ENCODE measurements around the gene IGFL2. TPM values are rescaled to one million over a fixed set of nuclear protein-coding genes. Genes with fewer than 3 reads are reported as not detected.

Gene IGFL2
- total RNA-seq, 1 donor from 2014 or later: not detected

- H3K9ac ChIP-seq: no peak overlapping the region
Observed at GRCh38 chr19:46173886-46174480, 25.9 kb downstream of the IGFL2 start.

GRCh38 chr19:46176116-46176860 lies 28.2 kb downstream of the IGFL2 start:
- Histone ChIP-seq H3K4me2 (no peak overlapping the region), H4K20me1 (ENCODE audit: low read depth) (no peaks in the 10 kb centered on the region), H3K4me3 (no peak overlapping the region), H2AFZ (replicated peaks) (no peak overlapping the region), H3F3A (ENCODE audit: low read depth) (no peaks in the 10 kb centered on the region), H3K36me3 (no peaks in the 10 kb centered on the region), H3K9me3 (ENCODE audit: low read depth) (no peaks in the 10 kb centered on the region), H3K79me2 (ENCODE audit: low read depth) (no peaks in the 10 kb centered on the region), H3K27ac (no peak overlapping the region), H3K9ac (no peak overlapping the region), H3K4me1 (no peaks in the 10 kb centered on the region), H3K27me3 (no peaks in the 10 kb centered on the region)
- H3K27me3 Mint-ChIP-seq (ENCODE audit: insufficient read depth, low read depth): peaks cover 8% of the 10 kb centered on the region
- H3K4me1 Mint-ChIP-seq: peaks cover 3% of the 10 kb centered on the region
- no peaks in the 10 kb centered on the region for H3K36me3 Mint-ChIP-seq
- H3K4me3 Mint-ChIP-seq: no peak overlapping the region
- no peak for DNase-seq (ENCODE audit: low spot score)
- TF ChIP-seq CTCF (IDR thresholded peaks at IDR 0.05) (no peak), EZH2 (IDR thresholded peaks at IDR 0.05) (no peak), EZH2phosphoT487 (IDR thresholded peaks at IDR 0.05) (no peak)
- H3K9me3 Mint-ChIP-seq: no peaks in the 10 kb centered on the region
- no peak overlapping the region for H3K27ac Mint-ChIP-seq

More at GRCh38 chr19:46173886-46174480, 25.9 kb downstream of the IGFL2 start:
- H3K79me2 ChIP-seq (ENCODE audit: low read depth): no peaks in the 10 kb centered on the region
- H3K4me2 ChIP-seq: no peak overlapping the region
- no peaks in the 10 kb centered on the region for H4K20me1 ChIP-seq (ENCODE audit: low read depth)
- no peak for TF ChIP-seq EZH2phosphoT487 (IDR thresholded peaks at IDR 0.05)
- TF ChIP-seq CTCF (IDR thresholded peaks at IDR 0.05): no peak
- no peaks in the 10 kb centered on the region for H3K4me1 ChIP-seq
- no peak overlapping the region for H3K4me3 ChIP-seq
- H3F3A ChIP-seq (ENCODE audit: low read depth): no peaks in the 10 kb centered on the region
- H3K27me3 ChIP-seq: no peaks in the 10 kb centered on the region
- H3K9me3 ChIP-seq (ENCODE audit: low read depth): no peaks in the 10 kb centered on the region
- Mint-ChIP-seq H3K4me1 (no peaks in the 10 kb centered on the region), H3K36me3 (no peaks in the 10 kb centered on the region), H3K27me3 (ENCODE audit: insufficient read depth, low read depth) (peaks cover 5% of the 10 kb centered on the region), H3K27ac (no peak overlapping the region), H3K4me3 (no peak overlapping the region), H3K9me3 (peaks cover 2% of the 10 kb centered on the region)
- no peak for DNase-seq (ENCODE audit: low spot score)
- H2AFZ ChIP-seq (replicated peaks): no peak overlapping the region
- H3K36me3 ChIP-seq: no peaks in the 10 kb centered on the region
- H3K27ac ChIP-seq: no peak overlapping the region

GRCh38 chr19:46179076-46179759 lies 31.2 kb downstream of the IGFL2 start:
- no peak overlapping the region for H3K4me2 ChIP-seq
- H3K27ac Mint-ChIP-seq: no peak overlapping the region
- TF ChIP-seq EZH2phosphoT487 (IDR thresholded peaks at IDR 0.05) (no peak), CTCF (IDR thresholded peaks at IDR 0.05) (no peak), EZH2 (IDR thresholded peaks at IDR 0.05) (no peak)
- no peak overlapping the region for H2AFZ ChIP-seq (replicated peaks)
- no peaks in the 10 kb centered on the region for H3K36me3 ChIP-seq
- peaks cover 9% of the 10 kb centered on the region for H3K27me3 Mint-ChIP-seq (ENCODE audit: insufficient read depth, low read depth)
- no peaks in the 10 kb centered on the region for H3K27me3 ChIP-seq
- no peaks in the 10 kb centered on the region for H4K20me1 ChIP-seq (ENCODE audit: low read depth)
- no peak overlapping the region for H3K4me3 Mint-ChIP-seq
- H3F3A ChIP-seq (ENCODE audit: low read depth): no peaks in the 10 kb centered on the region
- H3K9me3 Mint-ChIP-seq: no peaks in the 10 kb centered on the region
- H3K4me1 ChIP-seq: no peaks in the 10 kb centered on the region
- H3K9ac ChIP-seq: no peak overlapping the region
- H3K79me2 ChIP-seq (ENCODE audit: low read depth): no peaks in the 10 kb centered on the region
- no peaks in the 10 kb centered on the region for H3K9me3 ChIP-seq (ENCODE audit: low read depth)
- no peak overlapping the region for H3K4me3 ChIP-seq
- DNase-seq (ENCODE audit: low spot score): no peak
- no peak overlapping the region for H3K27ac ChIP-seq
- peaks cover 3% of the 10 kb centered on the region for H3K4me1 Mint-ChIP-seq
- H3K36me3 Mint-ChIP-seq: no peaks in the 10 kb centered on the region
